ENCODE measurements around the gene B4GALT5.

B4GALT5 gene

DNA sequence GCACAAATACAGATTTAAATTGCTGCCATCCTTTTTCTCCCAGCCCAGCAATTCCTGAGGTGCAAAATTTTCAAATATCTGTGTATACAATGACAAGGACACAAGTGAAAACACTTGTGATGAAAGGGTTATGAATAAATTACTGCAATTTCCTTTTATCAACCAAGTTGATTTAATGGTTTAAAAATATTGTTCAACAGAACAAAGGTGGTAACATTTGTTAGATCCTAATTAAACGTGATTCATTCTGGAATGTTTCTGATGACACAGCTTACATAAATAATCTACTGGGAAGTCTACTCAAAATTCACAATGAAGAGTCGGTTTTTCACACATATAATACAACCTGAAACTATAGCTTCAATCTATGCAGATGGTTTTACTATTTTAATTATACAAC lies 17.1 kb downstream of the B4GALT5 start:
- TF ChIP-seq, protein P1, sequence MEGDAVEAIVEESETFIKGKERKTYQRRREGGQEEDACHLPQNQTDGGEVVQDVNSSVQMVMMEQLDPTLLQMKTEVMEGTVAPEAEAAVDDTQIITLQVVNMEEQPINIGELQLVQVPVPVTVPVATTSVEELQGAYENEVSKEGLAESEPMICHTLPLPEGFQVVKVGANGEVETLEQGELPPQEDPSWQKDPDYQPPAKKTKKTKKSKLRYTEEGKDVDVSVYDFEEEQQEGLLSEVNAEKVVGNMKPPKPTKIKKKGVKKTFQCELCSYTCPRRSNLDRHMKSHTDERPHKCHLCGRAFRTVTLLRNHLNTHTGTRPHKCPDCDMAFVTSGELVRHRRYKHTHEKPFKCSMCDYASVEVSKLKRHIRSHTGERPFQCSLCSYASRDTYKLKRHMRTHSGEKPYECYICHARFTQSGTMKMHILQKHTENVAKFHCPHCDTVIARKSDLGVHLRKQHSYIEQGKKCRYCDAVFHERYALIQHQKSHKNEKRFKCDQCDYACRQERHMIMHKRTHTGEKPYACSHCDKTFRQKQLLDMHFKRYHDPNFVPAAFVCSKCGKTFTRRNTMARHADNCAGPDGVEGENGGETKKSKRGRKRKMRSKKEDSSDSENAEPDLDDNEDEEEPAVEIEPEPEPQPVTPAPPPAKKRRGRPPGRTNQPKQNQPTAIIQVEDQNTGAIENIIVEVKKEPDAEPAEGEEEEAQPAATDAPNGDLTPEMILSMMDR (IDR thresholded peaks at IDR 0.05; ENCODE audit: unreplicated experiment in 3 of 3): no peak
- no peaks in the 10 kb centered on the region for H3K27me3 Mint-ChIP-seq (ENCODE audit: low read depth)
- no peaks in the 10 kb centered on the region for H3K9me3 Mint-ChIP-seq
- no peaks in the 10 kb centered on the region for H3K36me3 Mint-ChIP-seq (ENCODE audit: low read depth)
- no peak overlapping the region for H3K4me3 Mint-ChIP-seq
- H3K4me1 Mint-ChIP-seq: peaks cover 48% of the 10 kb centered on the region
- H3K27ac Mint-ChIP-seq: peak overlapping the region in 2 of 3 experiments; percentile 73 to 88

DNA sequence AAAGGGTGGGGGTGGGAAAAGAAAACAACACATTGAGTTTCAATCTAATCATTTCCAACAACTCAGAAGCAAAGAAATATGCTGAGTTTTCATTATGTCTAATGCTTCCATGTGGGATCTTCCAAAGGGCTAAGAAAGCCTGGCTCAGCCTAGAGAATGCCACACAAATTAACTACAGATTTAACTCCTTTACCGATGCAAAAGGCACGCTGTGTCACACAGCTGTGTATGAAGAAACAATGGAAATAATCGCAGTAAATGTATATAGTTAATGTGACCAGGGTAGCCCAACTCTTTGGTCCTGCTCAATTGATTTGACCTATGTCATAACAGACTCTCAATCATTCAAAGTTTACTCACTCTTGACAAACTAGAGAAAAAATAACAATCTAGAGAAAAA lies 17.8 kb downstream of the B4GALT5 start:
- Mint-ChIP-seq H3K27me3 (ENCODE audit: low read depth) (no peaks in the 10 kb centered on the region), H3K4me1 (peaks cover 44% of the 10 kb centered on the region), H3K27ac (peak overlapping the region in 2 of 3 experiments; percentile 73 to 88), H3K36me3 (ENCODE audit: low read depth) (no peaks in the 10 kb centered on the region), H3K4me3 (no peak overlapping the region), H3K9me3 (no peaks in the 10 kb centered on the region)
- TF ChIP-seq, protein P1 (IDR thresholded peaks at IDR 0.05; ENCODE audit: unreplicated experiment in 3 of 3): no peak

GRCh38 chr20:49694450-49695071 lies 19.1 kb downstream of the B4GALT5 start:
- TF ChIP-seq, protein P1 (IDR thresholded peaks at IDR 0.05; ENCODE audit: unreplicated experiment in 3 of 3): no peak
- Mint-ChIP-seq H3K9me3 (no peaks in the 10 kb centered on the region), H3K4me3 (no peak overlapping the region), H3K4me1 (peaks cover 38% of the 10 kb centered on the region), H3K27ac (peak overlapping the region in 2 of 3 experiments; percentile 56 to 75), H3K27me3 (ENCODE audit: low read depth) (no peaks in the 10 kb centered on the region), H3K36me3 (ENCODE audit: low read depth) (no peaks in the 10 kb centered on the region)

GRCh38 chr20:49693435-49694171 lies 20.1 kb downstream of the B4GALT5 start:
- H3K27ac Mint-ChIP-seq: peak overlapping the region in 2 of 3 experiments; percentile 30 to 75
- no peaks in the 10 kb centered on the region for H3K27me3 Mint-ChIP-seq (ENCODE audit: low read depth)
- no peak overlapping the region for H3K4me3 Mint-ChIP-seq

DNA sequence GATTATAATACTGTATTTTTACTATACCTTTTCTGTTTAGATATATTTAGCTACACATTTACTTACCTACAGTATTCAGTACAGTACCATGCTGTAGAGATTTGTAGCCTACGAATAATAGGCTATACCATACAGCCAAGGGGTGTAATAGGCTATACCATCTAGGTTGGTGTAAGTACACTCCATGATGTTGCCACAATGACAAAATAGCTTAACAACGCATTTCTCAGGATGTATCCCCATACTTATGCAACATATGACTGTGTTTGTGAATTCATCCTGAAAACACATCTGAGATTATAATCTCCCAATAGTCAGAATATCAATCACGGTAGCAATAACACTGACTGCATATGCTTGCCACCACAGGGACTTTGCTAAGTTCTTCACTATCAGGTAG lies 20.7 kb downstream of the B4GALT5 start:
- Mint-ChIP-seq H3K9me3 (no peaks in the 10 kb centered on the region), H3K27me3 (ENCODE audit: low read depth) (no peaks in the 10 kb centered on the region)
- TF ChIP-seq, protein P1 (IDR thresholded peaks at IDR 0.05; ENCODE audit: unreplicated experiment in 3 of 3): no peak

More at GRCh38 chr20:49693435-49694171, 20.1 kb downstream of the B4GALT5 start:
- TF ChIP-seq, protein P1 (IDR thresholded peaks at IDR 0.05; ENCODE audit: unreplicated experiment in 3 of 3): no peak
- Mint-ChIP-seq H3K36me3 (ENCODE audit: low read depth) (no peaks in the 10 kb centered on the region), H3K4me1 (peaks cover 32% of the 10 kb centered on the region), H3K9me3 (no peaks in the 10 kb centered on the region)

More for the DNA sequence above, 20.7 kb downstream of the B4GALT5 start:
- peaks cover 33% of the 10 kb centered on the region for H3K4me1 Mint-ChIP-seq
- no peak overlapping the region for H3K4me3 Mint-ChIP-seq
- peak overlapping the region in 1 of 3 experiments; percentile 75 for H3K27ac Mint-ChIP-seq
- H3K36me3 Mint-ChIP-seq (ENCODE audit: low read depth): no peaks in the 10 kb centered on the region

All from nephron (organoid).